H1 (cell line): ENCODE measurements around the gene LIN54. TPM values are rescaled to one million over a fixed set of nuclear protein-coding genes. Genes with fewer than 3 reads are reported as not detected.

Experiments used
- CTCF ChIA-PET: fragments of 300-600 bp; sonication (Branson Sonifier 250); formaldehyde crosslinking; loops from one replicate; lab custom pipeline; 2021; ENCODE audit not compliant: partially characterized antibody; lab: Charles Lee
- POLR2A ChIA-PET: fragments of 300-600 bp; sonication (Branson Sonifier 250); formaldehyde crosslinking; loops from one replicate; lab custom pipeline; 2021; ENCODE audit warnings: inconsistent platforms; ENCODE audit not compliant: partially characterized antibody; lab: Charles Lee
- DNase-seq, 2 experiments: peaks; one replicate each; pipeline versions ENCODE4 v3.0.0 to v3.0.0-alpha.2; 2010 to 2022; ENCODE audit warnings: low spot score in 2 of 2, low read depth in 1 of 2, mixed read lengths in 1 of 2
- FAIRE-seq: peaks from 2 replicates; lab custom pipeline; 2011; peaks lifted over from hg19 to GRCh38; lab: Jason Lieb, UNC
- H2AFZ ChIP-seq: 2 replicates; pipeline ENCODE4 v1.8.1; 2012; ENCODE audit warnings: low read length, inconsistent platforms
- H2AK5ac ChIP-seq: 2 replicates; pipeline ENCODE4 v1.6.1; 2013; ENCODE audit warnings: low read depth, low read length
- H2BK120ac ChIP-seq: replicated peaks from 2 replicates; pipeline ENCODE3; 2013; ENCODE audit warnings: low read depth, low read length, inconsistent platforms
- H2BK12ac ChIP-seq: 2 replicates; pipeline ENCODE4 v1.6.1; 2013; ENCODE audit warnings: low read depth, low read length
- H2BK15ac ChIP-seq: 2 replicates; pipeline ENCODE4 v1.6.1; 2013; ENCODE audit warnings: low read length
- H2BK20ac ChIP-seq: 2 replicates; pipeline ENCODE4 v1.6.1; 2013; ENCODE audit warnings: low read length
- H2BK5ac ChIP-seq: 2 replicates; pipeline ENCODE4 v1.6.1; 2013; ENCODE audit warnings: low read depth, low read length
- H3K14ac ChIP-seq: 2 replicates; pipeline ENCODE4 v1.6.1; 2013; ENCODE audit warnings: inconsistent platforms; ENCODE audit not compliant: insufficient read length
- H3K18ac ChIP-seq: 2 replicates; pipeline ENCODE4 v1.6.1; 2013; ENCODE audit warnings: low read length; ENCODE audit errors: extremely low read depth
- H3K23ac ChIP-seq: 2 replicates; pipeline ENCODE4 v1.6.1; 2013; ENCODE audit warnings: inconsistent platforms; ENCODE audit not compliant: insufficient read length
- H3K23me2 ChIP-seq: 2 replicates; pipeline ENCODE4 v1.6.1; 2013; ENCODE audit warnings: low read depth, low read length
- H3K27ac ChIP-seq: 2 replicates; pipeline ENCODE4 v1.6.1; 2011; ENCODE audit warnings: low read depth, low read length, inconsistent platforms
- H3K27me3 ChIP-seq, 4 experiments: replicated peaks in 1 of 4; 1 replicate in 1 of 4; 2 replicates in 3 of 4; pipeline versions ENCODE4 v1.6.1 to v1.8.1; 2011 to 2013; ENCODE audit warnings: low read length in 3 of 4, mild to moderate bottlenecking in 3 of 4, inconsistent platforms in 2 of 4, mixed read lengths in 2 of 4, moderate library complexity in 1 of 4; ENCODE audit not compliant: control insufficient read depth in 3 of 4, insufficient read depth in 3 of 4; ENCODE audit errors: extremely low read depth in 1 of 4
- H3K36me3 ChIP-seq, 4 experiments: 2 replicates each; pipeline versions ENCODE4 v1.6.1 to v1.8.1; 2011 to 2013; ENCODE audit warnings: mild to moderate bottlenecking in 4 of 4, low read length in 3 of 4, moderate library complexity in 2 of 4, control low read depth in 1 of 4, inconsistent platforms in 1 of 4; ENCODE audit not compliant: insufficient read depth in 4 of 4, control insufficient read depth in 2 of 4
- H3K4ac ChIP-seq: replicated peaks from 2 replicates; pipeline ENCODE3; 2013; ENCODE audit warnings: low read length, low read depth, mixed read lengths, inconsistent platforms; ENCODE audit not compliant: insufficient read length
- H3K4me1 ChIP-seq, 4 experiments: replicated peaks in 1 of 4; 1 replicate in 1 of 4; 2 replicates in 3 of 4; pipeline versions ENCODE4 v1.6.1 to v1.8.1; 2011 to 2013; ENCODE audit warnings: low read length in 3 of 4, inconsistent platforms in 2 of 4, mixed read lengths in 1 of 4; ENCODE audit not compliant: insufficient read depth in 4 of 4, control insufficient read depth in 3 of 4
- H3K4me2 ChIP-seq, 2 experiments: 2 replicates each; pipeline versions ENCODE4 v1.6.1 to v1.8.1; 2011 to 2013; ENCODE audit warnings: low read depth in 2 of 2, low read length in 2 of 2, control low read depth in 1 of 2, inconsistent platforms in 1 of 2, mild to moderate bottlenecking in 1 of 2; ENCODE audit not compliant: insufficient read depth in 1 of 2
- H3K4me3 ChIP-seq, 4 experiments: fragments of 200-600, 300-600 bp in 1 of 4; sonication (generic), shearing (Covaris generic), sonication (Bioruptor Twin) in 1 of 4; 2 replicates each; pipeline versions ENCODE4 v1.5.1 to v1.8.1; 2011 to 2016; ENCODE audit warnings: low read length in 4 of 4, low read depth in 3 of 4, control low read depth in 2 of 4, inconsistent platforms in 2 of 4, mild to moderate bottlenecking in 2 of 4, mixed read lengths in 1 of 4, moderate library complexity in 1 of 4; ENCODE audit not compliant: insufficient read depth in 2 of 4; ENCODE audit errors: extremely low read depth in 1 of 4
- H3K56ac ChIP-seq: replicated peaks from 2 replicates; pipeline ENCODE3; 2013; ENCODE audit warnings: low read depth, mild to moderate bottlenecking, mixed read lengths, low read length, inconsistent platforms; ENCODE audit not compliant: insufficient read length
- H3K79me1 ChIP-seq: 2 replicates; pipeline ENCODE4 v1.6.1; 2013; ENCODE audit warnings: low read depth, low read length, control low read depth
- H3K79me2 ChIP-seq, 2 experiments: 2 replicates each; pipeline versions ENCODE4 v1.6.1 to v1.8.1; 2012 to 2013; ENCODE audit warnings: low read length in 2 of 2, mild to moderate bottlenecking in 2 of 2, inconsistent platforms in 1 of 2; ENCODE audit not compliant: insufficient read depth in 2 of 2, control insufficient read depth in 1 of 2
- H3K9ac ChIP-seq, 4 experiments: replicated peaks in 1 of 4; 1 replicate in 1 of 4; 2 replicates in 3 of 4; pipeline versions ENCODE4 v1.6.1 to v1.8.1; 2011 to 2013; ENCODE audit warnings: low read depth in 3 of 4, low read length in 3 of 4, control low read depth in 2 of 4, mild to moderate bottlenecking in 2 of 4, moderate library complexity in 2 of 4, inconsistent platforms in 1 of 4; ENCODE audit errors: extremely low read depth in 1 of 4
- H3K9me3 ChIP-seq, 2 experiments: 2 replicates each; pipeline versions ENCODE4 v1.6.1 to v1.8.1; 2012 to 2013; ENCODE audit warnings: mild to moderate bottlenecking in 2 of 2, moderate library complexity in 2 of 2, control low read depth in 1 of 2, inconsistent platforms in 1 of 2, low read depth in 1 of 2, low read length in 1 of 2, mixed read lengths in 1 of 2; ENCODE audit not compliant: insufficient read depth in 2 of 2
- H4K20me1 ChIP-seq, 2 experiments: replicated peaks in 1 of 2; 2 replicates each; pipeline versions ENCODE3 to v1.8.1; 2011 to 2013; ENCODE audit warnings: inconsistent platforms in 2 of 2, low read length in 2 of 2, mild to moderate bottlenecking in 1 of 2; ENCODE audit not compliant: insufficient read depth in 2 of 2, control insufficient read depth in 1 of 2
- H4K5ac ChIP-seq: 2 replicates; pipeline ENCODE4 v1.6.1; 2013; ENCODE audit warnings: low read length, low read depth, mixed read lengths, inconsistent platforms; ENCODE audit not compliant: insufficient read length
- H4K8ac ChIP-seq: 2 replicates; pipeline ENCODE4 v1.8.0; 2013; ENCODE audit warnings: mild to moderate bottlenecking, moderate library complexity, low read length, inconsistent platforms; ENCODE audit not compliant: insufficient read depth; ENCODE audit errors: extremely low read depth
- H4K91ac ChIP-seq: replicated peaks from 2 replicates; pipeline ENCODE3; 2013; ENCODE audit warnings: low read length, mixed read lengths, inconsistent platforms; ENCODE audit not compliant: insufficient read length
- CBX8 ChIP-seq: fragments of 300-800, 300-1000 bp; sonication (generic); IDR thresholded peaks from 2 replicates; pipeline ENCODE4 v1.7.1; 2016; ENCODE audit warnings: low read depth, low read length, borderline replicate concordance
- POLR2A ChIP-seq, 2 experiments: IDR thresholded peaks; 1 replicate in 1 of 2; 2 replicates in 1 of 2; pipeline ENCODE4 v1.6.1; 2011; ENCODE audit warnings: low read depth in 2 of 2, low read length in 2 of 2, mild to moderate bottlenecking in 2 of 2; ENCODE audit errors: control extremely low read depth in 1 of 2
- whole genome bisulfite sequencing, 2 experiments: shearing (Covaris generic) in 1 of 2; methylation state at CpG; one replicate each; pipeline versions ENCODE4 v1.1.6 to v1.1.7; 2013 to 2015; ENCODE audit warnings: low lambda C conversion rate in 2 of 2, mixed read lengths in 2 of 2, inconsistent platforms in 1 of 2, low coverage in 1 of 2, missing lambda C conversion rate in 1 of 2; ENCODE audit not compliant: insufficient replicate concordance in 2 of 2, insufficient coverage in 1 of 2, insufficient read length in 1 of 2; ENCODE audit errors: extremely low coverage in 1 of 2, missing lambda C conversion rate in 1 of 2; 5-methylcytosine and 5-hydroxymethylcytosine counted together
- polyA plus RNA-seq, 7 experiments: library from polyadenylated mRNA; depleted of rRNA in 3 of 7; stranded (reverse) in 5 of 7; unstranded in 2 of 7; fragments of >200 nt in 5 of 7; fragments of 200-250 nt in 2 of 7; gene quantifications; 1 replicate in 5 of 7; 2 replicates in 1 of 7; 4 replicates in 1 of 7; pipeline versions ENCODE4 v1.2.1 to v1.2.3, GENCODE V29; 2011 to 2013; ENCODE audit warnings: missing spikeins in 2 of 7, mixed read lengths in 2 of 7
- total RNA-seq: library from RNA; stranded (reverse); fragmentation: NEBNext Ultra II Directional; extraction: Animal tissue kit (Norgen Biotek cat#: 25700); gene quantifications from 2 replicates; pipeline ENCODE4 v1.2.1, GENCODE V29; 2021

The LIN54 gene
- total and polyA plus RNA-seq, 2 of the 8 experiments (the other 6 are each of a cell fraction or from before 2014, with no cell fraction given): 5.7 to 11.1 TPM

GRCh38 chr4:82893942-82894341, 116.7 kb downstream of the LIN54 start:
- Histone ChIP-seq H2BK5ac (no peak overlapping the region), H2BK12ac (no peak overlapping the region), H3K27ac (no peak overlapping the region), H3K23me2 (peaks cover 5% of the 10 kb centered on the region), H2BK15ac (no peak overlapping the region), H3K36me3 (peaks cover 11 to 55% (median 28%) of the 10 kb centered on the region in 4 experiments; a peak in 7 of 8 replicates), H3K14ac (no peak overlapping the region), H4K5ac (no peak overlapping the region), H4K20me1 (peaks cover 8 to 9% of the 10 kb centered on the region in 2 experiments), H3K23ac (no peak overlapping the region), H3K79me1 (no peaks in the 10 kb centered on the region), H4K8ac (no peak overlapping the region), H2BK20ac (no peak overlapping the region), H3K4ac (no peak overlapping the region), H3K4me1 (peaks cover 0 to 3% (median 2%) of the 10 kb centered on the region in 4 experiments; a peak in 2 of 7 replicates), H3K18ac (no peak overlapping the region), H3K9me3 (no peaks in the 10 kb centered on the region), H2BK120ac (no peak overlapping the region), H4K91ac (no peak overlapping the region), H3K9ac (peak overlapping the region in 2 of 4 experiments; percentile 25 to 59; a peak in 2 of 7 replicates), H2AFZ (no peak overlapping the region), H3K79me2 (peaks cover 10 to 60% of the 10 kb centered on the region in 2 experiments), H3K4me2 (no peak overlapping the region), H3K27me3 (no peaks in the 10 kb centered on the region), H3K4me3 (no peak overlapping the region), H3K56ac (no peak overlapping the region), H2AK5ac (no peak overlapping the region)
- ChIA-PET CTCF (no interaction called here), POLR2A (interaction anchor here (1.2 to 2.5 kb wide), 2 partner anchors 8 to 141 kb away, joined by 3 to 7 read pairs; partner anchors contain the start of gene COPS4)
- FAIRE-seq (no peak), DNase-seq (no peak)
- TF ChIP-seq CBX8 (no peak), POLR2A (IDR thresholded peaks at IDR 0.05; ENCODE audit: control extremely low read depth in 1 of 2, low read depth in 2 of 2, low read length in 2 of 2) (0 out of 3 replicates have a peak, but pooled peaks of 1 of the 2 experiments have one; percentile 29)
- 90% methylated on average over 3 of the region's 3 CpGs; no CpG with 5 or more reads in 1 of the 2 experiments for whole genome bisulfite sequencing, 2 experiments
